SK-N-MC (cell line): Measurements from ENCODE around the gene RNFT2.
"Not testable (repeated sequence)": the region's sequence is repeated elsewhere in the genome, so short reads cannot be mapped to it uniquely, and the experiment has no call there.

Experiments used
- DNase-seq: peaks from one replicate; pipeline ENCODE4 v3.0.0-alpha.2; 2011; ENCODE audit warnings: low read depth, low spot score
- H3K27ac ChIP-seq: fragments of 200-600 bp; sonication (generic); 2 replicates; pipeline ENCODE4 v1.5.1; 2016; ENCODE audit warnings: mixed run types
- H3K36me3 ChIP-seq: fragments of 200-600 bp; sonication (generic); 2 replicates; pipeline ENCODE4 v1.6.1; 2017; ENCODE audit warnings: antibody characterized with exemption, low read length, mixed read lengths; ENCODE audit not compliant: insufficient read depth
- H3K4me3 ChIP-seq: fragments of 200-600 bp; sonication (generic); 2 replicates; pipeline ENCODE4 v1.5.1; 2016
- H3K9ac ChIP-seq: fragments of 200-600 bp; sonication (generic); 2 replicates; pipeline ENCODE4 v1.8.0; 2017; ENCODE audit warnings: mixed run types, mixed read lengths; ENCODE audit not compliant: insufficient read length
- H3K9me3 ChIP-seq: fragments of 200-600 bp; sonication (generic); 2 replicates; pipeline ENCODE4 v1.6.1; 2017; ENCODE audit warnings: low read depth, mild to moderate bottlenecking, antibody characterized with exemption, low read length, moderate library complexity, mixed read lengths
- EZH2 ChIP-seq: fragments of 200-600 bp; sonication (generic); IDR thresholded peaks from one replicate; pipeline ENCODE4 v1.6.1; 2017; ENCODE audit warnings: antibody characterized with exemption
- FOXP2 ChIP-seq: optimal IDR thresholded peaks from 2 replicates; pipeline ENCODE3; 2011; ENCODE audit warnings: mild to moderate bottlenecking, moderate library complexity; ENCODE audit not compliant: insufficient read depth; ENCODE audit errors: extremely low read length, control extremely low read depth
- POLR2AphosphoS5 ChIP-seq: IDR thresholded peaks from 2 replicates; pipeline ENCODE4 v1.6.1; 2012; ENCODE audit warnings: mild to moderate bottlenecking, low read depth, low read length, borderline replicate concordance

RNFT2 gene

GRCh38 chr12:116804051-116804450 lies 65.9 kb downstream of the RNFT2 start:
- H3K4me3 ChIP-seq: no peak overlapping the region
- H3K9ac ChIP-seq: no peak overlapping the region
- no peaks in the 10 kb centered on the region for H3K9me3 ChIP-seq
- peak overlapping the region; percentile 13; the same call in 1 of the 2 replicates for H3K27ac ChIP-seq
- TF ChIP-seq FOXP2 (no peak), POLR2AphosphoS5 (no peak), EZH2 (no peak)
- DNase-seq: no peak
- no peaks in the 10 kb centered on the region for H3K36me3 ChIP-seq

- H3K9me3 ChIP-seq: no peaks in the 10 kb centered on the region
- no peak for DNase-seq
- H3K9ac ChIP-seq: peak overlapping the region; percentile 57
- H3K4me3 ChIP-seq: peak overlapping the region; percentile 62
- no peak for TF ChIP-seq POLR2AphosphoS5
- TF ChIP-seq FOXP2: no peak
- no peak for TF ChIP-seq EZH2
- peak overlapping the region; percentile 86 for H3K27ac ChIP-seq
- no peaks in the 10 kb centered on the region for H3K36me3 ChIP-seq
These were observed 68.8 kb downstream of the RNFT2 start for GRCh38 chr12:116806845-116807440.

- Histone ChIP-seq H3K9me3 (no peaks in the 10 kb centered on the region), H3K27ac (no peak overlapping the region), H3K36me3 (no peaks in the 10 kb centered on the region), H3K9ac (no peak overlapping the region), H3K4me3 (no peak overlapping the region)
- TF ChIP-seq FOXP2 (no peak), EZH2 (no peak), POLR2AphosphoS5 (no peak)
- no peak for DNase-seq
These were observed 69.4 kb downstream of the RNFT2 start for GRCh38 chr12:116807546-116807945.

GRCh38 chr12:116808113-116809105 lies 70.3 kb downstream of the RNFT2 start:
- Histone ChIP-seq H3K9me3 (no peaks in the 10 kb centered on the region), H3K27ac (no peak overlapping the region), H3K9ac (no peak overlapping the region), H3K36me3 (no peaks in the 10 kb centered on the region), H3K4me3 (no peak overlapping the region)
- TF ChIP-seq FOXP2 (no peak), POLR2AphosphoS5 (no peak), EZH2 (no peak)
- no peak for DNase-seq

GRCh38 chr12:116812238-116812637 lies 74.1 kb downstream of the RNFT2 start:
- Histone ChIP-seq H3K4me3 (no peak overlapping the region), H3K9ac (no peak overlapping the region)

GRCh38 chr12:116813271-116814041 lies 75.3 kb downstream of the RNFT2 start:
- Histone ChIP-seq H3K9ac (no peak overlapping the region), H3K4me3 (no peak overlapping the region), H3K9me3 (no peaks in the 10 kb centered on the region), H3K36me3 (no peaks in the 10 kb centered on the region), H3K27ac (no peak overlapping the region)
- TF ChIP-seq EZH2 (no peak), POLR2AphosphoS5 (no peak), FOXP2 (no peak)
- no peak for DNase-seq

More at GRCh38 chr12:116812238-116812637, 74.1 kb downstream of the RNFT2 start:
- Histone ChIP-seq H3K9me3 (no peaks in the 10 kb centered on the region), H3K27ac (no peak overlapping the region), H3K36me3 (no peaks in the 10 kb centered on the region)
- no peak for DNase-seq
- TF ChIP-seq POLR2AphosphoS5: no peak
- no peak for TF ChIP-seq FOXP2
- no peak for TF ChIP-seq EZH2

- H3K9ac ChIP-seq, H3K27ac ChIP-seq, H3K9me3 ChIP-seq, H3K36me3 ChIP-seq, DNase-seq, H3K4me3 ChIP-seq: not testable (repeated sequence)
These were observed 76.7 kb downstream of the RNFT2 start for GRCh38 chr12:116814766-116815165.

- no peaks in the 10 kb centered on the region for H3K36me3 ChIP-seq
- no peaks in the 10 kb centered on the region for H3K9me3 ChIP-seq
- peak overlapping the region; percentile 92 for H3K4me3 ChIP-seq
- TF ChIP-seq EZH2 (no peak), POLR2AphosphoS5 (no peak), FOXP2 (no peak)
- peak overlapping the region; percentile 93 for H3K9ac ChIP-seq
- DNase-seq: no peak
- H3K27ac ChIP-seq: no peak overlapping the region
These were observed 80.3 kb downstream of the RNFT2 start for GRCh38 chr12:116818341-116818856.
